GM21515 (cell line): ENCODE measurements around the gene HEMK1.

Source experiments
- ATAC-seq: cut with Tn5 transposase; IDR thresholded peaks from one replicate; pipeline ENCODE4 v1.9.1; 2021; ENCODE audit not compliant: unreplicated experiment

The HEMK1 gene

DNA sequence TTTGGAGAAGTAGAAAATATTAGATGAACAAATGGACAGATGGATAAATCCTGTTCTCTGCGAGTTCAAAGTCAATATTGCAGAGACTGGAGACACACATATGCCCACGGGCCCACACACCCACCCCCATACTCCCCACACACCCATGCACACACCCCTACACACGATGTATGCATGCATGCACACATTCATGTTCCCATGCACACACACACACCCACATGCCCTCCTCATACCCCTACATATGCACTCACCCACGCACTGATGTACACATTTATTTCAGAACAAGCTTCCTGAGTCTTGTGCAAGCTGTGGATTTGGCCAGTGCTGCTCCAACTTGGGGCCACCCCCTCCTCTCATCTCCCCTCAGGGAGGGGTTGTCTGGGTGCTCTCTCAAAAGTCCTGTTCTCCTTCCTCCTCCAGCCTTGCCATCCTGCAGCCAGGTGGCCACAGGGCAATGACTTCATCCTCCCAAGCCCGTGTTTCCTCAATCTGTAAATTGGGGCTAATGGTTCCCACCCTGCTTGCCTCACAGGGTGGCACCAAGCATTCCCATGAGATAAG is 64.0 kb downstream of the HEMK1 start:
- no peak for ATAC-seq

DNA sequence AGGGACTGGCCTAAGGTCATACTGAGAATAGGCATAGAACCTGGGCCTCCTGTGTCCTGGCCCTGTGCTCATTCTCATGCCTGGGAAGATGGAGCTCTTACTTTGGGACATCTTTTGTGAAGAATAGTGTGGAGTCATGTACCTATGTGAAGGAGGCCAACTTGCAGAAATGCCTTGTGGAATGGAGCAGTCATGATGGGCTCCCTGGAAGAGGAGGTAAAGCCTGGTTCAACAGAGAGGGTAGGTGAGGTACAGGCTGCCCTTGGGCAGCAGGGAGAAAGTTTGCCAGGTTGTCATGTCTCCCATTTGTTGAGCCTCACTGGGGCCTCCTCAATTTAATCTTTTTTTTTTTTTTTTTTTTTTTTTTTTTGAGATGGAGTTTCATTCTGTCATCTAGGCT is 65.7 kb downstream of the HEMK1 start:
- ATAC-seq = no peak

DNA sequence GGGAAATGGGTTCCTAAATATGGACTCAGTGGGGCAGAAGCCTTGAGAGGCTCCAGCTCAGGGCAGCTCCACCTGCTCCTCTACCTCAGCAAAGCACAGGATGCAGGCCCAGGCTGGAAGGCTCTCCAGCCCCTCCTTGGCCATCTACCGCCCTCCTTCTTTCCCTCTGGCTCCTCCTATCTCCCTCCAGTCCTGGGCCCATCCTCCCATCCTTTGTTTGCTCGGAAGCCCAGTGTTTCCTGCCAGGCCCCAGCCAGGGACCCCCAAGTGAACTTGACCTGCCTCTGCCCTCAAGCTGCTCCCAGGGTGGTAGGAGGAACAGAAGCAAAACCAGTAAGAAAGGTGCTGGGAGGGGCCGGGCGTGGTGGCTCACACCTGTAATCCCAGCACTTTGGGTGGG is 67.7 kb downstream of the HEMK1 start:
- ATAC-seq = no peak

DNA sequence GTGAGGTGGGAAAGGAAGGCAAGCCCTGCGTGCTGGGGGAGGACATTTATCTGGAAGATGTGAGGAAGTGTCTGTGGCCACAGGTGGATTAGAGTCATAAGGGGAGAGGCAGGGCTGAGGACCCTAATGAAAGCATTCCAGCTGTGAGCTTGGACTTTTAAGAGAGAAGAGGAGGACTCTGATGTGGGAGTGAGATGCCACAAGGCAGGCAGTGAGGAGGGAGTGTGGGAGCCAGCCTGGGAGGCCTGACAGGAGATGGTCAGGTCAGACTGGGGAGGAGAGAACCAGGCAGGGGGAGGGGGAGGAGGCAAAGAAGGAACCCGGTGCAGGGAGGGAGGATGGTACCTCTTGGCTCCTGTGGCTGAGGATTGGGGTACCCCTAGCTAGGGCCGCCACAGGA is 68.6 kb downstream of the HEMK1 start:
- no peak for ATAC-seq

DNA sequence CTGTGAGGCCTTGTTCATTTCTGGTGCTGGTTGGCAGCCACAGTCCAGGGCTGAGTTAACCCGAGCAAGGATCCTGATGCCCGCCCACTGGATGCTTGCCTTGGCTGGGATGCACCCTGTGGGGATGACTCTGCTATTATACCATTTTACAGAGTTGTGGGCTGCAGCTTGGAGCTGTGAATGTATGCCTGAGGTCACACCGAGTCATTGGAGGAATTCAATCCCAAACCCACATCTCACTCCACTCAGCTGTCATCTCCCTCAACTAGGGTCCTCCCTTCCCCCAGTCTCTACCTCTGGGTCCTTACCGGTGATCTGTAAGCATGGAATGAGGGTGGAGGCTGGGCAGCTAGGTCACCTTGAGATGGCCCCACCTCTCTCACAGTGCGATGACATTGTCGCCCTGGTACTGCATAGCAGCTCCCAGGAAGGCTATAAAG is 69.8 kb downstream of the HEMK1 start:
- no peak for ATAC-seq

DNA sequence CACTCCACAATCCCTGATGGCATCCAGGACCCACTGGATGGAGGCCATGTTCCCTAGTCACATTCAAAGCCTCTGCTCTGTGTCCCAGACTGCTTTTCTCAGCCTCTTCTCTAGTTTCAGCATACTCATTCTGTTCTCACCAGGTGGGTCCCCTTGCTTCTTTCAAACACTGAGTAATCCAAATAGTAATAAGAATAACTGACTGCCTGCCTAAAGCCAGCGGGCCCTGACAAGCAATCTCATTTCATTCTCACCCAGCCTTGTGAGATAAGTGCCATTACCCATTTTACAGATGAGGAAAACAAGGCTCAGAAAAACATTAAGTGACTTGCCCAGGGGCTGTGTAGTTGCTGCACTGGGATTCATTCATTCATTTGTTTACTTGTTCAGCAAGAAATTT is 73.1 kb downstream of the HEMK1 start:
- no peak for ATAC-seq

DNA sequence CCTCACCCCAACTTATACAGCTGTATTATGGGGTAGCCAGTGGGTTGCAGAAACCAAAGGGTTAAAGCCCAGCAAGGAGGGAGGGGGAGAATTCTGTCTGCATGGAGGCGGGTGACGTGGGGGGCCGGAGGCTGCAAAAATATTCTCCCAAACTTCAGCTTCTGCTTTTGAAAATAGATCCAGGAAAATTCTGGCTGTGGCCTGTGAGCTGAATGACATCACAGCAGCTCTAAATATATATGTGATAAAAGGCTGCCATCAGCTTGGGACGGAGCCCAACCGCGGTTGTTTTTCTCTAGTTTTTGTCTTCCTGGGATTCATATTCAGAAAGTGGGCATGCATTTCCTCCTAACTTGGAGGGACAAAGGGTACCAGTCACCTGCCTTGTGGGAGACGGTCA is 75.2 kb downstream of the HEMK1 start:
- no peak for ATAC-seq

DNA sequence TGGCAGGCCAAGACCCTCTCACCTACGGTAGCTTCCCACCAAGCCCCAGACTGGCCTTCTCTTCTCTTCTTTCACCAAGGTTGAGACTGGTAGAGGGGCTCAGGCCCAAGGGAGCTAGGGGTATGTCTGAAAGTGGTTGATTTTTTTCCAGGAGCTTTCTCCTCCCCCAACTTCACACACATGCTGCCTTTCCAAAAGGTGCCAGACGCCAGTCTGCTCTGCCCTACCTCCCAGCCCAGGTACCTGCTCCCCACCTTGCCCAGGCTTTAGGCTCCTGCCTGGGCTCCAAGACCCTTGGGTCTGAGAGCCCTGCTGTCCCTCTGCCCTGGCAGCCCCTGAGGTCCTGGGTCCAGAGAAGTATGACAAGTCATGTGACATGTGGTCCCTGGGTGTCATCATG is 76.1 kb downstream of the HEMK1 start:
- ATAC-seq = no peak
